GM10266 (cell line): ENCODE data around the gene COLGALT1.
A peak's percentile ranks its signal among the peaks of the same experiment; 100 is the strongest.

Experiments used
- DNase-seq: peaks from one replicate; pipeline ENCODE4 v3.0.0; 2012; ENCODE audit errors: extremely low spot score
- TF ChIP-seq, protein P1 (sequence below): IDR thresholded peaks from 2 replicates; pipeline ENCODE4 v1.5.1; 2012; ENCODE audit warnings: mild to moderate bottlenecking, low read depth; ENCODE audit not compliant: control insufficient read depth, insufficient read depth; ENCODE audit errors: missing control alignments

COLGALT1 gene

GRCh38 chr19:17534767-17535166 lies 20.7 kb upstream of the COLGALT1 start:
- DNase-seq, result no peak
- TF ChIP-seq, protein P1, sequence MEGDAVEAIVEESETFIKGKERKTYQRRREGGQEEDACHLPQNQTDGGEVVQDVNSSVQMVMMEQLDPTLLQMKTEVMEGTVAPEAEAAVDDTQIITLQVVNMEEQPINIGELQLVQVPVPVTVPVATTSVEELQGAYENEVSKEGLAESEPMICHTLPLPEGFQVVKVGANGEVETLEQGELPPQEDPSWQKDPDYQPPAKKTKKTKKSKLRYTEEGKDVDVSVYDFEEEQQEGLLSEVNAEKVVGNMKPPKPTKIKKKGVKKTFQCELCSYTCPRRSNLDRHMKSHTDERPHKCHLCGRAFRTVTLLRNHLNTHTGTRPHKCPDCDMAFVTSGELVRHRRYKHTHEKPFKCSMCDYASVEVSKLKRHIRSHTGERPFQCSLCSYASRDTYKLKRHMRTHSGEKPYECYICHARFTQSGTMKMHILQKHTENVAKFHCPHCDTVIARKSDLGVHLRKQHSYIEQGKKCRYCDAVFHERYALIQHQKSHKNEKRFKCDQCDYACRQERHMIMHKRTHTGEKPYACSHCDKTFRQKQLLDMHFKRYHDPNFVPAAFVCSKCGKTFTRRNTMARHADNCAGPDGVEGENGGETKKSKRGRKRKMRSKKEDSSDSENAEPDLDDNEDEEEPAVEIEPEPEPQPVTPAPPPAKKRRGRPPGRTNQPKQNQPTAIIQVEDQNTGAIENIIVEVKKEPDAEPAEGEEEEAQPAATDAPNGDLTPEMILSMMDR, result no peak

DNA sequence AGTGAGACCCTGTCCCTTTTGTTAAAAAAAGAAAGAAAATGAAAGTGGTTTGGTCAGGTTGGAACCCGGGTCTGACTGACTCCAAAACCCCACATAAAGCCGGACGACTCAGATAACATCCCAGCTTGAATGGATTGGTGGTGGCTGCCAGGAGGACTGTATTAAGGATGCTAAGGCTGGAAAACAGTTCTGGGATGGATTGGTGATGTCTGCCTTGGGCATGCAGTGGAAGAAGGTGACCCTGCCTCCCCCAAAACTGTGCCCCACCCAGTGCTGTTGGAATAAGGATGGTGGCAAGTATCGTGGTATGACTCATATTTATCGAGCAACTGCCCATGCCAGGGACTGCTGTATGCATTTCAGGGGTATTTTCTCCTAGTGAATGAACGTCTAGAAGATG lies 18.5 kb upstream of the COLGALT1 start:
- no peak for DNase-seq
- TF ChIP-seq, protein P1, result no peak

- TF ChIP-seq, protein P1, result no peak
- DNase-seq, result no peak
These were observed 16.7 kb upstream of the COLGALT1 start for GRCh38 chr19:17538684-17539237.

DNA sequence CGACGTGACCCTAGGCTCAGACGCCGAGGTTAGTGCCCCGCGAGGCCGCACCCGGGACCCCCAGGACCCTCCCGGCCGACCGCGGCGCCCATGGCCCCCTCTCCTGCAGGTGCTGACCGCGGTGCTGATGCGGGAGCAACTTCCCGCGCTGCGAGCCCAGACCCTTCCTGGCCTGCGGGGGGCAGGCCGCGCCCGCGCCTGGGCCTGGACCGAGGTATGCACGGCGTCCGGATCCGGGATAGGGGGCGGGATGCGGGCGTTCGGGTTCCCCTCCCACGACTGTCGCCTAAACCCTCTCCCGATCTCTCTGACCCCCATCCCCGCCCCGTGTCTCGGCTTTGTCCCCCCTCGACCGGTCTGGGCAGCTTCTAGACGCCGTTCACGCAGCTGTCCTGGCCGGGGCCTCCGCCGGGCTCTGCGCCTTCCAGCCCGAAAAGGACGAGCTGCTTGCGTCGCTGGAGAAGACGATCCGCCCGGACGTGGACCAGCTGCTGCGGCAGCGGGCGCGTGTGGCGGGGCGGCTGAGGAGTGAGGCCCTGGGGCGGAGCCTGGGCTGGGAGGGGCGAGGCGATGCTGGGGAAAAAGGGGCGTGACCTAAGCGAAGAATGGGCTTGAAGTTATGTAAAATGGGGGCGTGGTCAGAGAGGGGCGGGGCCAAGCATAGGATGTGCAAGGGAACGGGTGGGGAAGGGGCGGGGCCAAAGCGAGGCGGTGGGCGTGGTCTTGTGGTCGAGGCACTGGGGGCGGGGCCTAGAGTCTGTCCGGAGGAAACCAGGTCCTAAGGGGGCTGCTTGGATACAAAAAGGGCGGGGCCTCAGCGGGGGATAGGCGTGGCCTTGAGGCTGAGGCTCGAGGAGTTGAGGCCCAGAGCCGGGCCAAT lies 16.0 kb upstream of the COLGALT1 start:
- TF ChIP-seq, protein P1, result peak; percentile 30
- peak; percentile 98 for DNase-seq

DNA sequence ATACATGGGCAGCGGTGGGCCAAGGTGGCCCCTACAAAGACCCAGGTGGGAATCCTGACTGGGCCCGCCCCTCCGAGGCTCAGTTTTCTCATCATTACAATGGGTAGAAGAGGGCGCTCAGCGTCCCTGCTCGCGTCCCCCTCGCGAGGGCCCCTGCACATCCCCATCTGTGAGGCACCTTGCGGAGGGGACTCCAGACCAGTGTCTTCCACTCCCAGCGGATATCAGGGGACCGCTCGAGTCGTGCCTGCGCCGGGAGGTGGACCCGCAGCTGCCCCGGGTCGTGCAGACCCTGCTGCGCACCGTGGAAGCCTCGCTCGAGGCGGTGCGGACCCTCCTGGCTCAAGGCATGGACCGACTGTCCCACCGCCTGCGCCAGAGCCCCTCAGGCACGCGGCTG lies 15.3 kb upstream of the COLGALT1 start:
- no peak for DNase-seq
- TF ChIP-seq, protein P1, result no peak

GRCh38 chr19:17541184-17541759 lies 14.2 kb upstream of the COLGALT1 start:
- DNase-seq, result no peak
- TF ChIP-seq, protein P1, result no peak

GRCh38 chr19:17542042-17542441 lies 13.4 kb upstream of the COLGALT1 start:
- no peak for DNase-seq

More at GRCh38 chr19:17542042-17542441, 13.4 kb upstream of the COLGALT1 start:
- TF ChIP-seq, protein P1, result no peak
